ENCODE results near the gene FYB1. TPM values are rescaled to one million over a fixed set of nuclear protein-coding genes. Genes with fewer than 3 reads are reported as not detected.
A peak's percentile ranks its signal among the peaks of the same experiment; 100 is the strongest.

Gene FYB1
- polyA plus RNA-seq, 3 donors from 2014 or later = 50.6 to 205 (median 80.2) TPM

GRCh38 chr5:39197556-39197955, 21.8 kb downstream of the FYB1 start:
- no peak for DNase-seq
- peaks cover 11 to 39% (median 15%) of the 10 kb centered on the region in 3 donors for H3K36me3 Mint-ChIP-seq
- peaks cover 85 to 99% of the 10 kb centered on the region in 2 donors for H3K4me1 Mint-ChIP-seq
- H3K9me3 Mint-ChIP-seq = no peaks in the 10 kb centered on the region
- peak overlapping the region; percentile 21 to 89 (median 68) for H3K27ac Mint-ChIP-seq
- H3K4me3 Mint-ChIP-seq = no peak overlapping the region
- peaks cover 0 to 3% (median 2%) of the 10 kb centered on the region in 3 donors for H3K27me3 Mint-ChIP-seq (ENCODE audit: low read depth in 3 of 3)

GRCh38 chr5:39195198-39195826, 24.1 kb downstream of the FYB1 start:
- peaks cover 0 to 3% (median 2%) of the 10 kb centered on the region in 3 donors for H3K27me3 Mint-ChIP-seq (ENCODE audit: low read depth in 3 of 3)
- H3K27ac Mint-ChIP-seq = peak overlapping the region in 4 of 6 donors; percentile 63 to 87 (median 71)
- H3K9me3 Mint-ChIP-seq = no peaks in the 10 kb centered on the region
- peaks cover 82 to 99% of the 10 kb centered on the region in 2 donors for H3K4me1 Mint-ChIP-seq
- H3K36me3 Mint-ChIP-seq = peaks cover 11 to 32% (median 15%) of the 10 kb centered on the region in 3 donors
- H3K4me3 Mint-ChIP-seq = peak overlapping the region in 1 of 5 donors; percentile 19
- DNase-seq = no peak

- Mint-ChIP-seq H3K4me1 (peaks cover 82 to 99% of the 10 kb centered on the region in 2 donors), H3K27ac (peak overlapping the region; percentile 42 to 87 (median 58)), H3K9me3 (no peaks in the 10 kb centered on the region), H3K27me3 (ENCODE audit: low read depth in 3 of 3) (peaks cover 0 to 3% (median 2%) of the 10 kb centered on the region in 3 donors), H3K36me3 (peaks cover 11 to 32% (median 15%) of the 10 kb centered on the region in 3 donors), H3K4me3 (peak overlapping the region in 2 of 5 donors; percentile 1 to 47)
- no peak for DNase-seq
Measured at GRCh38 chr5:39194466-39195136, 24.8 kb downstream of the FYB1 start.

- Mint-ChIP-seq H3K27me3 (ENCODE audit: low read depth in 3 of 3) (peaks cover 0 to 3% (median 2%) of the 10 kb centered on the region in 3 donors), H3K4me1 (peaks cover 85 to 99% of the 10 kb centered on the region in 2 donors), H3K36me3 (peaks cover 11 to 32% (median 15%) of the 10 kb centered on the region in 3 donors), H3K9me3 (no peaks in the 10 kb centered on the region), H3K27ac (peak overlapping the region; percentile 45 to 87 (median 54)), H3K4me3 (peak overlapping the region in 1 of 5 donors; percentile 6)
- DNase-seq = no peak
Measured at GRCh38 chr5:39193553-39194465, 25.6 kb downstream of the FYB1 start.

- peaks cover 11 to 32% (median 15%) of the 10 kb centered on the region in 3 donors for H3K36me3 Mint-ChIP-seq
- no peak for DNase-seq
- peaks cover 0 to 3% (median 2%) of the 10 kb centered on the region in 3 donors for H3K27me3 Mint-ChIP-seq (ENCODE audit: low read depth in 3 of 3)
- peak overlapping the region in 1 of 5 donors; percentile 10 for H3K4me3 Mint-ChIP-seq
- H3K4me1 Mint-ChIP-seq = peaks cover 90 to 99% of the 10 kb centered on the region in 2 donors
- H3K27ac Mint-ChIP-seq = peak overlapping the region in 4 of 6 donors; percentile 22 to 72 (median 48)
- H3K9me3 Mint-ChIP-seq = no peaks in the 10 kb centered on the region
Measured at GRCh38 chr5:39192450-39193160, 26.8 kb downstream of the FYB1 start.

- H3K4me3 Mint-ChIP-seq = peak overlapping the region; percentile 72 to 81 (median 78)
- peaks cover 0 to 3% (median 2%) of the 10 kb centered on the region in 3 donors for H3K27me3 Mint-ChIP-seq (ENCODE audit: low read depth in 3 of 3)
- peak in 1 of 3 donors; percentile 25 for DNase-seq
- H3K9me3 Mint-ChIP-seq = no peaks in the 10 kb centered on the region
- H3K4me1 Mint-ChIP-seq = peaks cover 91 to 99% of the 10 kb centered on the region in 2 donors
- peak overlapping the region; percentile 79 to 96 (median 94) for H3K27ac Mint-ChIP-seq
- peaks cover 11 to 27% (median 15%) of the 10 kb centered on the region in 3 donors for H3K36me3 Mint-ChIP-seq
Measured at GRCh38 chr5:39191216-39191615, 28.1 kb downstream of the FYB1 start.

GRCh38 chr5:39190311-39191102, 28.9 kb downstream of the FYB1 start:
- Mint-ChIP-seq H3K27ac (peak overlapping the region; percentile 79 to 96 (median 94)), H3K36me3 (peaks cover 11 to 28% (median 15%) of the 10 kb centered on the region in 3 donors), H3K9me3 (no peaks in the 10 kb centered on the region), H3K4me1 (peaks cover 95 to 100% of the 10 kb centered on the region in 2 donors), H3K27me3 (ENCODE audit: low read depth in 3 of 3) (peaks cover 0 to 3% (median 2%) of the 10 kb centered on the region in 3 donors), H3K4me3 (peak overlapping the region; percentile 72 to 81 (median 78))
- no peak for DNase-seq

- no peaks in the 10 kb centered on the region for H3K9me3 Mint-ChIP-seq
- no peak for DNase-seq
- peaks cover 89 to 100% of the 10 kb centered on the region in 2 donors for H3K4me1 Mint-ChIP-seq
- peak overlapping the region; percentile 79 to 96 (median 94) for H3K27ac Mint-ChIP-seq
- H3K4me3 Mint-ChIP-seq = peak overlapping the region; percentile 34 to 81 (median 78)
- peaks cover 0 to 3% (median 2%) of the 10 kb centered on the region in 3 donors for H3K27me3 Mint-ChIP-seq (ENCODE audit: low read depth in 3 of 3)
- H3K36me3 Mint-ChIP-seq = peaks cover 2 to 21% (median 6%) of the 10 kb centered on the region in 3 donors
Measured at GRCh38 chr5:39189292-39189955, 29.9 kb downstream of the FYB1 start.

GRCh38 chr5:39187831-39188731, 31.3 kb downstream of the FYB1 start:
- DNase-seq = no peak
- Mint-ChIP-seq H3K4me3 (peak overlapping the region; percentile 58 to 78 (median 72)), H3K4me1 (peaks cover 78 to 96% of the 10 kb centered on the region in 2 donors), H3K9me3 (no peaks in the 10 kb centered on the region), H3K36me3 (peaks cover 0 to 13% (median 4%) of the 10 kb centered on the region in 3 donors), H3K27me3 (ENCODE audit: low read depth in 3 of 3) (no peaks in the 10 kb centered on the region), H3K27ac (peak overlapping the region; percentile 79 to 96 (median 94))

- H3K36me3 Mint-ChIP-seq = peaks cover 0 to 12% (median 4%) of the 10 kb centered on the region in 3 donors
- peak overlapping the region in 4 of 5 donors; percentile 41 to 78 (median 56) for H3K4me3 Mint-ChIP-seq
- H3K27me3 Mint-ChIP-seq (ENCODE audit: low read depth in 3 of 3) = no peaks in the 10 kb centered on the region
- no peak for DNase-seq
- H3K4me1 Mint-ChIP-seq = peaks cover 74 to 95% of the 10 kb centered on the region in 2 donors
- no peaks in the 10 kb centered on the region for H3K9me3 Mint-ChIP-seq
- peak overlapping the region; percentile 77 to 96 (median 94) for H3K27ac Mint-ChIP-seq
Measured at GRCh38 chr5:39186722-39187539, 32.4 kb downstream of the FYB1 start.

Measured in immature natural killer cell (primary cell).